IMR-90 (cell line): ENCODE measurements around the gene VAC14. TPM values are rescaled to one million over a fixed set of nuclear protein-coding genes. Genes with fewer than 3 reads are reported as not detected.

Source experiments
- ATAC-seq: fragments of 200-7000 bp; cut with Tn5 transposase; 2 replicates; pipeline ENCODE4 v1.9.1; 2020; ENCODE audit warnings: low read depth, mild to moderate bottlenecking, moderate library complexity
- BruUV-seq: library from RNA; stranded (reverse); fragments of 400-500 nt; replicated peaks from 2 replicates; lab custom pipeline; 2021; lab: Mats Ljungman, UMichigan
- CTCF ChIA-PET: fragments of 300-600 bp; formaldehyde crosslinking; extraction: SDS; loops from one replicate; lab custom pipeline; 2021; ENCODE audit warnings: antibody characterized with exemption; lab: Yijun Ruan, JAX
- POLR2A ChIA-PET: fragments of 300-600 bp; sonication (Branson Sonifier 250); formaldehyde crosslinking; loops from one replicate; lab custom pipeline; 2022; ENCODE audit warnings: antibody characterized with exemption; ENCODE audit not compliant: unreplicated experiment; lab: Charles Lee
- DNase-seq: peaks from one replicate; pipeline ENCODE4 v3.0.0; 2013
- H2AFZ ChIP-seq: replicated peaks from 2 replicates; pipeline ENCODE3; 2013; ENCODE audit warnings: low read length, mild to moderate bottlenecking; ENCODE audit not compliant: poor library complexity
- H2AK5ac ChIP-seq: 2 replicates; pipeline ENCODE4 v1.6.1; 2013; ENCODE audit warnings: low read depth, low read length, inconsistent platforms
- H2AK9ac ChIP-seq: replicated peaks from 2 replicates; pipeline ENCODE3; 2013; ENCODE audit warnings: mild to moderate bottlenecking, low read depth, low read length, moderate library complexity; ENCODE audit not compliant: poor library complexity
- H2BK120ac ChIP-seq: 2 replicates; pipeline ENCODE4 v1.6.1; 2013; ENCODE audit warnings: low read depth, low read length, inconsistent platforms
- H2BK15ac ChIP-seq: 3 replicates; pipeline ENCODE4 v1.6.1; 2013; ENCODE audit warnings: low read depth, low read length, inconsistent platforms
- H2BK20ac ChIP-seq: 2 replicates; pipeline ENCODE4 v1.6.1; 2013; ENCODE audit warnings: low read depth, mild to moderate bottlenecking, inconsistent platforms, low read length, moderate library complexity
- H2BK5ac ChIP-seq: 2 replicates; pipeline ENCODE4 v1.6.1; 2013; ENCODE audit warnings: mild to moderate bottlenecking, low read depth, low read length, inconsistent platforms; ENCODE audit not compliant: poor library complexity, severe bottlenecking
- H3K14ac ChIP-seq: replicated peaks from 2 replicates; pipeline ENCODE4 v1.6.1; 2013; ENCODE audit warnings: low read depth, low read length, inconsistent platforms
- H3K18ac ChIP-seq: 2 replicates; pipeline ENCODE4 v1.6.1; 2013; ENCODE audit warnings: low read depth, low read length, control low read depth
- H3K23ac ChIP-seq: 2 replicates; pipeline ENCODE4 v1.6.1; 2013; ENCODE audit warnings: low read depth, low read length, inconsistent platforms
- H3K27ac ChIP-seq: 2 replicates; pipeline ENCODE4 v1.5.1; 2013; ENCODE audit warnings: mild to moderate bottlenecking, control low read depth, low read length; ENCODE audit not compliant: insufficient read depth
- H3K27me3 ChIP-seq: 2 replicates; pipeline ENCODE4 v1.6.1; 2013; ENCODE audit warnings: low read length; ENCODE audit not compliant: control insufficient read depth, insufficient read depth
- H3K36me3 ChIP-seq: 2 replicates; pipeline ENCODE4 v1.6.1; 2013; ENCODE audit warnings: low read length, mixed read lengths; ENCODE audit not compliant: control insufficient read depth, insufficient read depth
- H3K4ac ChIP-seq: 2 replicates; pipeline ENCODE4 v1.6.1; 2013; ENCODE audit warnings: low read depth, low read length, inconsistent platforms
- H3K4me1 ChIP-seq: 2 replicates; pipeline ENCODE4 v1.6.1; 2013; ENCODE audit warnings: low read length, mixed read lengths; ENCODE audit not compliant: control insufficient read depth, insufficient read depth
- H3K4me2 ChIP-seq: 2 replicates; pipeline ENCODE4 v1.6.1; 2013; ENCODE audit warnings: low read depth, mild to moderate bottlenecking, control low read depth, low read length, moderate library complexity
- H3K4me3 ChIP-seq: 2 replicates; pipeline ENCODE4 v1.5.1; 2013; ENCODE audit warnings: low read depth, mild to moderate bottlenecking, control low read depth, low read length, moderate library complexity; ENCODE audit not compliant: insufficient read depth
- H3K56ac ChIP-seq: 2 replicates; pipeline ENCODE4 v1.6.1; 2013; ENCODE audit warnings: low read length, inconsistent platforms; ENCODE audit not compliant: insufficient read depth; ENCODE audit errors: extremely low read depth
- H3K79me1 ChIP-seq, 2 experiments: 2 replicates each; pipeline ENCODE4 v1.6.1; 2013; ENCODE audit warnings: low read length in 2 of 2, inconsistent platforms in 1 of 2, low read depth in 1 of 2
- H3K9ac ChIP-seq: 2 replicates; pipeline ENCODE4 v1.6.1; 2013; ENCODE audit warnings: low read depth, low read length, control low read depth
- H3K9me1 ChIP-seq: 2 replicates; pipeline ENCODE4 v1.6.1; 2013; ENCODE audit warnings: low read length, inconsistent platforms; ENCODE audit not compliant: insufficient read depth
- H3K9me3 ChIP-seq: 2 replicates; pipeline ENCODE4 v1.6.1; 2013; ENCODE audit warnings: low read length; ENCODE audit not compliant: control insufficient read depth, insufficient read depth
- H4K20me1 ChIP-seq: 2 replicates; pipeline ENCODE4 v1.6.1; 2013; ENCODE audit warnings: low read length, inconsistent platforms; ENCODE audit not compliant: insufficient read depth
- H4K5ac ChIP-seq: 2 replicates; pipeline ENCODE4 v1.6.1; 2013; ENCODE audit warnings: mild to moderate bottlenecking, low read depth, low read length, control low read depth
- H4K8ac ChIP-seq, 2 experiments: 2 replicates each; pipeline ENCODE4 v1.6.1; 2013; ENCODE audit warnings: low read depth in 2 of 2, low read length in 2 of 2, control low read depth in 1 of 2, inconsistent platforms in 1 of 2
- H4K91ac ChIP-seq: 2 replicates; pipeline ENCODE4 v1.6.1; 2013; ENCODE audit warnings: low read depth, low read length, inconsistent platforms; ENCODE audit not compliant: insufficient read depth
- CHD1 ChIP-seq: IDR thresholded peaks from 2 replicates; pipeline ENCODE4 v1.6.1; 2012; ENCODE audit warnings: low read depth, low read length, improper control_type of control experiment
- ELK1 ChIP-seq: fragments of 150-350 bp; IDR thresholded peaks from 2 replicates; pipeline ENCODE4 v1.6.1; 2016; ENCODE audit warnings: low read depth, mild to moderate bottlenecking, low read length, moderate library complexity, borderline replicate concordance
- MXI1 ChIP-seq: IDR thresholded peaks from 2 replicates; pipeline ENCODE4 v1.6.1; 2012; ENCODE audit warnings: low read depth, mild to moderate bottlenecking, low read length, moderate library complexity, borderline replicate concordance
- RCOR1 ChIP-seq: IDR thresholded peaks from 2 replicates; pipeline ENCODE4 v1.6.1; 2012; ENCODE audit warnings: mild to moderate bottlenecking, low read length, improper control_type of control experiment; ENCODE audit not compliant: insufficient replicate concordance
- WGBS, 2 experiments: methylation state at CpG; one replicate each; pipeline versions ENCODE4 v1.1.5 to v1.1.7; 2013; ENCODE audit warnings: missing lambda C conversion rate in 2 of 2; ENCODE audit not compliant: insufficient read length in 1 of 2; ENCODE audit errors: extremely low coverage in 2 of 2; 5-methylcytosine and 5-hydroxymethylcytosine counted together
- dilution Hi-C: fragments of 300-500 bp; cut with HindIII; formaldehyde crosslinking; loops from one replicate; pipeline ENCODE4 v1.14.3; 2018; ENCODE audit warnings: low sequenced_read_pairs; ENCODE audit not compliant: unreplicated experiment
- in situ Hi-C: fragments of 300-500 bp; cut with MboI; formaldehyde crosslinking; loops from 3 replicates; pipeline ENCODE4 v1.14.3; 2019; ENCODE audit warnings: low sequenced_read_pairs, inconsistent platforms, mixed read lengths
- intact Hi-C: fragments of 100-400 bp; cut with micrococcal nuclease; formaldehyde crosslinking; loops from 2 replicates; pipeline ENCODE4 v1.10.0; 2022
- polyA plus RNA-seq, 3 experiments: library from polyadenylated mRNA; depleted of rRNA; stranded (reverse); fragments of >200 nt; gene quantifications; 2 replicates each; pipeline ENCODE4 v1.2.3, GENCODE V29; 2012; ENCODE audit warnings: low replicate concordance in 1 of 3
- total RNA-seq: library from RNA; depleted of rRNA; stranded (reverse); fragments of >200 nt; gene quantifications from 2 replicates; pipeline ENCODE4 v1.2.3, GENCODE V29; 2012

Gene VAC14
- total and polyA plus RNA-seq, 2 of the 4 experiments (the other 2 are of a cell fraction), result 21.1 to 40.2 TPM

GRCh38 chr16:70708366-70709246 lies 92.4 kb downstream of the VAC14 start:
- H3K4ac ChIP-seq, result peak overlapping the region; percentile 97
- no peaks in the 10 kb centered on the region for H4K20me1 ChIP-seq
- peak overlapping the region; percentile 66; the same call in 1 of the 2 replicates for H2BK20ac ChIP-seq
- H3K79me1 ChIP-seq, result peaks cover 6 to 61% of the 10 kb centered on the region in 2 experiments
- CTCF ChIA-PET, result no interaction called here
- intact Hi-C loops (no loop called here), dilution Hi-C loops (no loop called here), in situ Hi-C loops (no loop called here)
- no peak overlapping the region for H3K18ac ChIP-seq
- TF ChIP-seq RCOR1 (no peak), MXI1 (no peak), ELK1 (no peak), CHD1 (no peak)
- H3K56ac ChIP-seq, result no peak overlapping the region
- H3K4me2 ChIP-seq, result no peak overlapping the region
- POLR2A ChIA-PET, result no interaction called here
- H2BK120ac ChIP-seq, result peak overlapping the region; percentile 85
- peaks cover 56% of the 10 kb centered on the region for H3K9me1 ChIP-seq
- H3K23ac ChIP-seq, result no peak overlapping the region
- no peaks in the 10 kb centered on the region for H3K27me3 ChIP-seq
- BruUV-seq, result no TSS peak
- H4K5ac ChIP-seq, result peak overlapping the region; percentile 51
- H2AK5ac ChIP-seq, result peak overlapping the region; percentile 95
- no peak overlapping the region for H3K9ac ChIP-seq
- no peaks in the 10 kb centered on the region for H3K36me3 ChIP-seq
- H3K4me3 ChIP-seq, result no peak overlapping the region
- peak overlapping the region in 1 of 2 experiments; percentile 33; a peak in 1 of 4 replicates for H4K8ac ChIP-seq
- H3K14ac ChIP-seq, result no peak overlapping the region
- no peak overlapping the region for H2AFZ ChIP-seq
- WGBS, 2 experiments, result 88% methylated on average over 12 of the region's 20 CpGs; no CpG with 5 or more reads in 1 of the 2 experiments
- peak overlapping the region; percentile 13 for H2BK5ac ChIP-seq
- ATAC-seq (no peak), DNase-seq (no peak)
- peak overlapping the region; percentile 40; the same call in 1 of the 3 replicates for H2BK15ac ChIP-seq
- peaks cover 42% of the 10 kb centered on the region for H3K4me1 ChIP-seq
- H3K9me3 ChIP-seq, result no peaks in the 10 kb centered on the region
- H3K27ac ChIP-seq, result peak overlapping the region; percentile 26; the same call in 1 of the 2 replicates
- peak overlapping the region; percentile 72 for H4K91ac ChIP-seq
- peak overlapping the region; percentile 50 for H2AK9ac ChIP-seq
